ENCODE measurements around the gene LARP4B. TPM values are rescaled to one million over a fixed set of nuclear protein-coding genes. Genes with fewer than 3 reads are reported as not detected.

LARP4B gene
- total and polyA plus RNA-seq, 2 donors (not counting 3 experiments of a cell fraction or from before 2014, with no cell fraction given): 27.4 to 101 TPM

DNA sequence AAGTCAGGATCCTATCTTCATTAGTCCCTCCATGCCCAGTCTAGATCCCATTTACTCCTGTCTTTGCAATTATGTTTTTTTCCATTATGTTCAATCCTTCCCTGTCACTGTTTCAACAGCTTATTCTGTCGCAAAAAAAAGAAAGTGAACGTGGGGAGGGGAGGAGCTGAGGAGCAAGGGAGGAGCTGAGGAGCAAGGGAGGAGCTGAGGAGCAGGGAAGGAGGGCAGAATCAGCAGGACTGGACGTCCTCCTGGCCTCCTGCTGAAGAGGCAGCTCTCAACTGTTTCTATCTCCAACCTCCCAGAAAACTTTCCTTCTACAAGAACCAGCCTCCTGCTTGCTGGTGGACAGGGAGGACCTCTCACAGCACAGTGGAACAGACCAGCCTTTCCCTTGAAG lies 26.0 kb downstream of the LARP4B start:
- no peak for DNase-seq (ENCODE audit: low read depth, low spot score)
- no peaks in the 10 kb centered on the region for H3K9me1 ChIP-seq (replicated peaks; ENCODE audit: control insufficient read depth, extremely low read depth, insufficient read depth, low read length)
- no peak overlapping the region for H3K27ac ChIP-seq (ENCODE audit: insufficient read depth, low read depth, low read length)
- H3K9ac ChIP-seq (replicated peaks; ENCODE audit: extremely low read depth, insufficient read depth, low read length): no peak overlapping the region
- no peak overlapping the region for H3K4me3 ChIP-seq (replicated peaks in 1 of 3; ENCODE audit: insufficient read depth in 1 of 3, low read depth in 1 of 3, low read length in 3 of 3)
- no TSS peak for BruUV-seq (replicated peaks)
- intact Hi-C loops (cut with micrococcal nuclease) (no loop called here), dilution Hi-C loops (cut with MboI; ENCODE audit: extremely low pct_ligation_motif_present, low sequenced_read_pairs) (no loop called here)
- H3K79me2 ChIP-seq (ENCODE audit: control insufficient read depth, insufficient read depth, low read length): peaks cover 84% of the 10 kb centered on the region
- FAIRE-seq: no peak
- no peaks in the 10 kb centered on the region for H3K9me3 ChIP-seq (replicated peaks; ENCODE audit: control insufficient read depth, insufficient read depth, low read length)
- H3K4me1 ChIP-seq (ENCODE audit: control insufficient read depth, extremely low read depth, insufficient read depth, low read length): peaks cover 7% of the 10 kb centered on the region
- TF ChIP-seq EZH2 (IDR thresholded peaks at IDR 0.05; ENCODE audit: borderline replicate concordance, low read depth, low read length, severe bottlenecking): no peak
- no peak for TF ChIP-seq JUN (IDR thresholded peaks at IDR 0.05; ENCODE audit: borderline replicate concordance, insufficient read depth, insufficient read length, low read depth)
- no peak for TF ChIP-seq CTCF (IDR thresholded peaks at IDR 0.05; ENCODE audit: extremely low read depth in 1 of 2, insufficient read depth in 1 of 2, low read depth in 1 of 2, low read length in 2 of 2)
- TF ChIP-seq MYC (IDR thresholded peaks at IDR 0.05; ENCODE audit: low read depth, low read length): no peak
- TF ChIP-seq POLR2A (IDR thresholded peaks at IDR 0.05; ENCODE audit: low read depth, low read length): no peak
- TF ChIP-seq GATA2 (IDR thresholded peaks at IDR 0.05; ENCODE audit: insufficient read depth, insufficient read length, low read depth, low read length): no peak
- TF ChIP-seq, protein P1, sequence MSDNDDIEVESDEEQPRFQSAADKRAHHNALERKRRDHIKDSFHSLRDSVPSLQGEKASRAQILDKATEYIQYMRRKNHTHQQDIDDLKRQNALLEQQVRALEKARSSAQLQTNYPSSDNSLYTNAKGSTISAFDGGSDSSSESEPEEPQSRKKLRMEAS (IDR thresholded peaks at IDR 0.05; ENCODE audit: insufficient read depth, insufficient read length): no peak
- no peak for TF ChIP-seq FOS (IDR thresholded peaks at IDR 0.05; ENCODE audit: borderline replicate concordance, insufficient read depth, low read length)
- no peak for TF ChIP-seq POLR2AphosphoS5 (IDR thresholded peaks at IDR 0.05; ENCODE audit: insufficient read depth, low read depth, low read length)
- no peaks in the 10 kb centered on the region for H3K36me3 ChIP-seq (ENCODE audit: control insufficient read depth in 2 of 2, extremely low read depth in 1 of 2, insufficient read depth in 2 of 2, low read length in 2 of 2)
- ChIA-PET CTCF (no interaction called here), POLR2A (no interaction called here)
- H2AFZ ChIP-seq (ENCODE audit: low read depth, low read length): no peak overlapping the region
- no peaks in the 10 kb centered on the region for H4K20me1 ChIP-seq (replicated peaks; ENCODE audit: control insufficient read depth, extremely low read depth, insufficient read depth, low read length)
- H3K4me2 ChIP-seq (ENCODE audit: insufficient read depth, low read length): no peak overlapping the region
- no peaks in the 10 kb centered on the region for H3K27me3 ChIP-seq (ENCODE audit: control insufficient read depth in 2 of 2, insufficient read depth in 2 of 2, low read length in 2 of 2)

Measured in endothelial cell of umbilical vein (primary cell).